Measurements from ENCODE around the gene RFX3.
"Not testable (repeated sequence)": the region's sequence is repeated elsewhere in the genome, so short reads cannot be mapped to it uniquely, and the experiment has no call there.

Gene RFX3

DNA sequence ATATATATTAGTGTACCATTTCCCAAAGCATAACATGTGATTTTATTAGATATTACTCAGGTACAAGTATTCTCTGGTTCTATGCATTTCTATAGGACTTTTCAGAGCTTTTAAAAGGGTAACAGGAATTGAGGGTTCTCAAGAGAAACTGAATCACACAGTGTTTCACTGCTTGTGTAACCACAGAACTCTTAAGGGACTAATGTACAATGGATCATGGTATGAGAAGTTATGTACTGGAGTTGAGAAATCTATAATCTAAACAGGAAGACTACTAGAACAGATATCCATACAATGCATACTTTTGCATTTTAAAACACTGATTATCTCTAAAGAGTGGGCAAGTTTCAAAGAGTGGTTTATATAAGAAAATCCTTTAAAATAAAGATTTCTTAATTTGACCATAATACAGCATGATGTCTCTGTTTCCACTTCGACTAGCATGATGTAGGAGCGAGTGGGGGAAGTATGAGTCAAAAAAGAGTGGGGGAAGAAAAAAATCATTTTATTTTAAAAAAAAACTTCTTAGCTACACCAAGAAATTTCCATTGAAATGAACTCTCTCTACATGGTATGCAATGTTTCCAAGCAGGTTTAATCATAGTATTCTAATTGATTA lies 183.5 kb downstream of the RFX3 start:
- no peak for DNase-seq

DNA sequence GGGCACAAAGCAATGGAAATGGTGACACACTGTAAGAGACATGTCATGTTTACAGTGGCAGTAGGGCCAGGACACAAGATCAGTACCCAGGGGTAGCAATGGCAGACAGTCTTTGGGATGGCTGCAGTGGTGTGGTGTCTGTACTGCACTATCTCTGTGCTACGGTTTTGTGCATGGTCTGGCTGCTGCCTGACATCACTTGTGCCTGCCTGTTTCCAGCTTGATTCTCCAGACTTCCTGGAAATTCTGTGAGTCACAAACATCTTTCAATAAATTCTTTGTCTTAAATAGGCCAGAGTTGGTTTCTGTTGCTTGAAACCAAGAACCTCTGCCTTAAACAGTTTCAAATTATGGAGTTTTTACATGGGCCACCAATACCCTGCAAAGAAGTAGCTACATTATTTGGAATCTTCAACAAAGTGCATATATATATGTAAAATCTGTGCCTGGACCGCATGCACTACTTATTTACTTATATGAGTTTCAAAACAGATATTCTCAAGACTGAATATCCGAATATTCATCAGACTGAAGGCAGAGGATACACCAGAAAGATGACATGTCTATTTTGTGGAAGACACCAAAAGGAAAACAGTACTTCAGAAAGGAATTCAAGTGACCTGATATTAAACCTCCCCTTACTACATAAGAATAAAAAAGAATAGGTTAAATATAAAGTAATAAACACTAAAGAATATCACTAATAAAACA lies 188.1 kb downstream of the RFX3 start:
- no peak for DNase-seq

DNA sequence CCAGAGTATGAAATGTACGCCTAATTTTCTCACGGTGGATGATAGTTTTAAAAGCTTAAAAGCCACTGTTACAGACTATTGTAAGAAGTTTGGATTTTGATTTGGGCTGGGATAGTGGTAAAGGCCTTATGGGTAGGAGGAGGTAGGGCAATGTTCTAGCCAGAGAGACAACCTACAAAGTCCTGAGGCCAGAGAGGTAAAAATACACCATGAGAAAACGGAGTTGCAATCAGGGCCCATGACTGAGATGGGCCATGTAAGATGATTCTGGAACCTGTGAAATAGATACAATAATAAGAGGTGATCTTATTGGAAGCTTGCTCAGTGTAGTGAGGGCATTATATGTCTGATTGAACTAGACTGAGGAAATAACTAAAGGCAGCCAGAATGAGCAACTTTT lies 188.8 kb downstream of the RFX3 start:
- DNase-seq, result no peak

DNA sequence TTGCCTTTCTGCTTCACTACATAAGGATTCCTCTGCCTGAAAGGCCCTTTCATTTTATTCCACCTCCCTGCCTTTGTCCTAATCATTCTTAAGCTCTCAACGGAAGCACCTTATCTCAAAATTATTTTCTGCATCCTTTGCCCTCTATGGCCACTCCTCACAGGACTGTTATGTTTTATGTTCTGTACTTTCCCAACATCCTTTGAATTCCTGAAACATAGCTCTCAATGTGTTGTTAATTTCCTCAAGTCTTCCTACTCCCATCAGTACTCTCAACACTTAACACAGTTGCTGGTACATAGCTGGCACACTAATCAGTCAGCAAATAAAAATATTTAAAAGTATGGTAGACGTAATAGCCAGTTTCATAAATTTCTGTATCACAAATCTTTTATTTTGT lies 193.0 kb downstream of the RFX3 start:
- no peak for DNase-seq

DNA sequence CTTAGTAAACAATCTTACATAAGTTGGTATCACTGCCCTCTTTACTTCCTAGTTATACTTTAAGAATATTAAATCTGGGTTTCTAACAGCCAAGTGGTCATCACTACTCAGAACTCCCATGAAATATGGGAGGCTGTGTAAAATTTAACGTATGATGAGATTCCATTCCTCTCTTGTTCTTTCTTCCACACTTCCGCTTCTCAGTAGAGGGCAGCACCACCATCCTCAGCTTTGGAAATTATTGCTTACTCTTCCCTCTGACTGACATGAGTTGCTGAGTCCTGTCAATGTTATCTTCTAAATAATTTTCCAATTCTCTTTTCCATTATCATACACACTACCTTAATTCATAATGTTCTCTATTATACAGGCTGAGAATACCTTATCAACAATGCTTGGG lies 194.0 kb downstream of the RFX3 start:
- DNase-seq, result no peak

DNA sequence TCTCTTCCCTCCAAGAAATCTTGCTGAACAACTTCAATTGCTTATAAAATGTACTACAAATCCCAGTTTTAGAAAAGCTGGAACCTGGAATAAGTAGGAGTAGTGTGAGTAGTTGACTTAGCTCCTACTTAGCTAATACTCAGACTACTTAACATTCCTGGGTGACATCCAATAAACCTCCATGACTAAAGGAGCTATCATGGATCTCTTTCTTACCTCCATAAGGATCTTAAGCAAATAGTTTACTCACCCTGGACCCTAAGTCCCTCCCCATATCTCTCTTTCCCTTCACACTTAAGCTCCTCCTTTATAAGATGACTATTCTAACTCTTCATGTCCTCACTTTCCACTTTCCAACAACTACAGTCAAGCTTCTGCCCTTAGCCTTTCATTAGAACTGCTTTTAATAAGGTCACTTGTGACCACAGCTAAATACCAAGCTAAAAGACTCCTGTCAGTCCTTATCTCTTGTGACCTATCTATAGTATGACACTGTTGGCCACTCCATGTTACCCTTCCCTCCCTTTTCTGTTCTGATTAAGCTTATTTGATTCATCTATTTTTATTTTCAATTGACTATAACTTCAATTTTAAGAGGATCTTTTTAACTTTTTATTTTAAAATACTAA lies 194.9 kb downstream of the RFX3 start:
- no peak for DNase-seq

DNA sequence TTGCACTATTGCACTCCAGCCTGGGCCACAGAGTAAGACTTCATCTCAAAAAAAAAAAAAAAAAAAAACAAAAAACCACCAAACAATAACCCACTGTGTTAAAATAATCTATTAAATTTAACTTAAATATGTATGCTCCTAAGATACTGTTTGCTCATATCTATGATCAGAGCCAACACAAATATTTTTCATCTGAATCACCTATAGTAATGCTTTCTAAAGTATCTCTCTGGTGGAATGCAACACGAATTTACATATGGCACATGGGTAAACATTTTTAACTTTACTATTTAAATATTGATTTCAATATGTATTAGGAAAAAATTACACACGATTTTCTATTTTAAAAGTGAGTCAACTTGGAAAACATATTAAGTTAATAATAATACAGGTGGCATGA lies 196.4 kb downstream of the RFX3 start:
- DNase-seq, result no peak

DNA sequence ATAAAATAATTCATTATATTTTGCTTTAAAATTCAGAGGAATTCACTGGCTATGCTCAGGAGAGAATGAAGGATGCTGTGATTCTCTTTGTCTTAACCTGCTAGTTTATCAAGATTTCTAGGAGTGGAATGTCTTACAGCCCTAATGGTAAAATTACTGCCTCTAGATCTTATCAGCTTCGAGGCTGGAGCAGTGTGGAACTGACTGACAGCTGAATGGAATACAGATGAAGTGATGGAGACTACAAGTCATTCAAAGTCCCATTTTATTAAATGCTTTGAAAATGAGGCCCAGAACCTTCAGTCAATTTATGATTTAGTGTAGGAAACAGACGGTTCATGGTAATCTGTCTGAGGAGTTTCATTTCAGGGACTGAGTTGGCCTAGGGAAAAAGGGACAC lies 202.1 kb downstream of the RFX3 start:
- no peak for DNase-seq

DNA sequence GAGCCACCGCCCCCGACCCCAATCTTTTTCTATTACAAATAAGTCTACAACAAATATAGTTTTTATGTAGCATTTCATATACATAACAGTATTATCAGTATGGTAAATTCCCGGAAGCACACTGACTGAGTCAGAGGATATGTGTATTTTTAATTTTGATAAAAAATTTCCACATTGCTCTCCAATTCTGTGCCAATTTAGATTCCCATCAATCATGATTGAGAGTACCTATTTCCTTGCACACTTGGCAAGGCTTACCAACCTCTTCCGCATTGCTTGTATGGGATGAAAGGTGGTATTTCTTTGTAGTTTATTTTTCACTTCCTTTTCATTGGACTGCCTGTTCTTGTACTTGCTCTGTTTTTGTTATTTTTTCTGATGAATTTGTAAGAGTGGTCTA lies 204.6 kb downstream of the RFX3 start:
- DNase-seq, result no peak

DNA sequence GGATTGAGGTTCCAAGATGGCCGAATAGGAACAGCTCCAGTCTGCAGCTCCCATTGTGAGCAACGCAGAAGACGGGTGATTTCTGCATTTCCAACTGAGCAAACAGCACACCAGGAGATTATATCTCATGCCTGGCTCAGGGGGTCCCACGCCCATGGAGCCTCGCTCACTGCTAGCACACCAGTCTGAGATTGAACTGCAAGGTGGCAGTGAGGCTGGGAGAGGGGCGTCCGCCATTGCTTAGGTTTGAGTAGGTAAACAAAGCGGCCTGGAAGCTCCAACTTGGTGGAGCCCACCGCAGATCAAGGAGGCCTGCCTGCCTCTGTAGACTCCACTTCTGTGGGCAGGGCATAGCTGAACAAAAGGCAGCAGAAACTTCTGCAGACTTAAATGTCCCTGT lies 213.2 kb downstream of the RFX3 start:
- DNase-seq, result not testable (repeated sequence)

DNA sequence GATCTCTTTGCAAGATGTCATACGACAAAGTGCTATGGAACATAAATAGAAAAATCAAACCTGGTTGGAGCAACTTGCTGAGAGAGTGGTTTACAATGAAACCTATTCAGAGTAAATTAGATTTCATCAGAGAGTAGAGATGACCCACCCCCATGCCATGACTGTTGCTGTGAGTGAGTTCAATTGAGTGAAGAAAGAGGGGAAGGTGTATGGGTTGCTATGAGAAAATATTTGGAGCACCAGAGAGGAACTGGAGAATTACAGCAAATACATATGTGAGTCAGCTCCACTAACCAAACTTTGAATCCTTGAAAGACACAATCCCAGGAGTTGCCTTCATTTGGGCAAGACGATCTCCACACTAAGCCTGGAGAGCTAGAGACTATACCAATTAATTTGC lies 217.2 kb downstream of the RFX3 start:
- DNase-seq, result no peak

DNA sequence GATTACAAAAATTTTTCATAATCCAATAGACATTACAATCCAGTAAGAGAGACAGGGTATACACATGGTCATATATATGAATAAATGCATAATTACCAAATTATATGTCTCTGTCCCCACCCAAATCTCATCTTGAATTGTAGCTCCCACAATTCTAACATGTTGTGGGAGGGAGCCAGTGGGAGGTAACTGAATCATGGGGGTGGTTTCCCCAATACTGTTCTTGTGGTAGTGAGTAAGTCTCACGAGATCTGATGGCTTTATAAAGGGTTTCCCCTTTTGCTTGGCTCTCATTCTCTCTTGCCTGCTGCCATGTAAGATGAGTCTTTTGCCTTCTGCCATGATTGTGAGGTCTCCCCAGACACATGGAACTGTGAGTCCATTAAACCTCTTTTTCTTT lies 221.4 kb downstream of the RFX3 start:
- not testable (repeated sequence) for DNase-seq

DNA sequence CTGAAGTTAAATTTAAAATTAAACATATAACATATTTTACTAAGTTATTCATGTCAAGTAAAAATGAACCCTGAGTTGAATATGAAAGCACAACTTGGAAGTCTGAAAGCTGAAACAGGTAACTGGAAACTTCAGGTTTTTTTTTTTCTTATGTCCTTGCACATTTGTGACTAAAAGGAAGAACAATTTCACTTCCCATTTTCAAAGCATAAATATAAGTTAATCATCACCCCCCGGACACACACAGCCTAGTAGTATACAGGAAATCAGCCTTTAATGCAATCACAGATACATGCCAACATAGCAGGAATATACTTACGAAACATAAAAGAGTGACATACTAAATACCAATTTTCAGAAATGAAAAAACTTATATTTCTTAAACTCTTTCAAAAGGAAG lies 225.9 kb downstream of the RFX3 start:
- DNase-seq, result no peak

DNA sequence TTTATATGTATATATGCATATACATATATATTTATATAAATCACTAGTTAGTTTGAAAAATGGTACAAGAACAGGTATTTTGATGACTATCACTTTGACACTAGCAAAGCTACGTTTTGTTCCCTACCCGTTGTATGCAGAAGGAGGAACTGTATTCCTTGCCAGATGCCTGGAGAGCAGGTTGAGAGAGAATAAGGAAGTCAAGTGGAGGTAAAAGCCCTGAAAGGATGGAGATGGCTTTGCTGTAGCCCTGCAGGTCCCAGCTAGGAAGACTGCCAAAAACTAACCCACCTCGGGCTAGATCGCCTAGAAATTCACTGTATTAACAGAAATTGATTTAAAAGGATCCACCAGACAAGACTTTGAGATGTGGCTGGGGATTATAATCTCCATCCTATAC lies 229.3 kb downstream of the RFX3 start:
- no peak for DNase-seq

DNA sequence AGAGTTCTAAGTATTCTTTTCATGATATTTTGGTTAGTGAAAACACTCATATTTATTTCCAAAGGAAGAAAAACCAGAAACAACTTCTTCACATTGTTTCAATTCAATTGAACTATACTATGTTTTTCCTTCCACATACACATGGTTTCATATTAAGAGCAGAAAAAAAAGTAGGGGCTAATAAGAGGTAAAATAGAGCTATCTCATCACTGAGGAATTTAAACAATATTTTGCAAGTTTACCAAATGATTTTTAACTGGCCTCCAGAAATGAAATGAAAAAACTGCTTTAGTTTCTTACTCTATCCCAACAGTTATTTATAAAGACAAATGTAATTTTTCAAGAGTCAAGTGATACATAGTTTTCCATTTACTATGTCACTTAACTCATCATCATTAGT lies 233.5 kb downstream of the RFX3 start:
- DNase-seq, result no peak

DNA sequence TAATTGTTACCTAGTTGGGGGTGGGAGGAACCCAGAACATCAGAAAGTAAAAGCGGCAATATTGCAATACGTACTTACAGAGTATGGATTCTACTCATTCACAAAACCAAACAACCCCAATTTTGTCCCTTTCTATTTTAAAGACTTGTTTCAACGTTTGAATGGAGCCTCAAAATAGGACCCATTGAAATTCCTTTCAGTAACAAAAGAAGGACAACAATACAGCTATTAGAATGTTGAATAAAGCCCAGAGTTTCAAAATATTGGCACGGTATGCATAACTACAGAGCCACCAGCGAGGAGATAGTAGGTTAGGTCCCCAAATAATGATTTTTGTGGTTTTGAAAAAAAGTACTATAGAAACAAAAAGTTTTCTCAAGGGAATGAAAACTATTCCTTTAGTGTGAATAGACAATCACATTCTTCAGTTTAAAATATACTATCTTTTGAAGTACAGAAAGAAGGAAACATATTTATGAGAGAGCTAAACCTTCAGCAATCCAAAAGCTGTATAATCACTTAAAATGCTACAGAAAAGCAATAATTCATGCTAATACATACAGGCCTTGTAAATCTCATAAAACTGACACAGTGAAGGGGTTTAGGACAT lies 235.5 kb downstream of the RFX3 start:
- DNase-seq, result no peak

DNA sequence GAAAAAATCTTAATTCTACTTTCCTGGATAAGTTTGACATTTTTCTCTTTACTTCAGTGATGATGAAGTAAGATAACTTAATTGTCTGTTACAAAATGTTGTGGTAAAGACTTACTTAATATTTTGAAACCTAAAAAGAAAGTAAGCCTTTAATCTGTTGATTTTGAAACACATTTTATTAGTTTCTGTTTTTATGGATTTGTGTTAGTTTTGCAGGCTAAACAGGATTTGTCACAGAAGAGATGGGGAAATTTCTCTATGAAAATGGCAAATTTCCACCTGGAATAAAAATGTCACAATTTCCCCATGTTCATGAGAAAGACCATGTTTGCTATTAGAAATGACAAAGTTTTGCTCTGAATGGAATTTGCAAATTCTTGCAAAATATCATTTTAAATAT lies 237.1 kb downstream of the RFX3 start:
- DNase-seq, result no peak

DNA sequence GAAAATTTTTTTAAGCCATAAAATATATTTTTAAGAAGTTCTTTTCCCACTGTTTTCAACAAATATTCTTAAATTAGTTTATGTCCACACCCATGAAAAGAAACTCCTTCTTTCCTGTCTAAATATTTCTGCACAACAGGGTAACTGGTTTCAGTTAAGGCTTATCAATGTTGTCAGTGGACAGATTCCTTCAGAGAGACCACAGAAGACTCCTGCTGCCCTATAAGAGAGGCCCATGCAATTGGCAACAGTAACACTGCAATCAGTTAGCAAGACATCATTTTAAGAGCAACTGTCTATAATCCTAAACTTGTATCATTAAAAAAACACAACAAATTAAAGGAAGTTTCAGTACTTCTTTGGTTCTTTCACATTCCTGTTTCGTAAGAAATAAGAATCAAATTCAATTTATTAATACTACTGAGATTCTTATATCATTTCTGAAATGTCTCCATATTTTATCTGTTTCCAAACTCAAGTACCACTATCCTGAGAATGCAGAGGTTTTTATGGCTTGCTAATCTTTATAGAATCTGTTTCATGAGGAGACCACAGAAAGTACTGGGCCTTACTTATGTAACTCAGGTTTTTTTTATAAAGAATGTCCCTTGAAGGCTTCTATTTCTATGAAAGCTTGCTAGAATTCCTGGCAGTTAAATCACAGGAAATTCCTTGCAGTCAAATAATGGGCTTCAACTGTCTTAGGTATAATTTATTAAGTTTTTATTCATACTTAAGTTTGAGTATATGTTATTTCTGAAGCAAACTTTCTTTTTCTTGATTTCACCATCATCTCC lies 240.2 kb downstream of the RFX3 start:
- DNase-seq, result no peak

DNA sequence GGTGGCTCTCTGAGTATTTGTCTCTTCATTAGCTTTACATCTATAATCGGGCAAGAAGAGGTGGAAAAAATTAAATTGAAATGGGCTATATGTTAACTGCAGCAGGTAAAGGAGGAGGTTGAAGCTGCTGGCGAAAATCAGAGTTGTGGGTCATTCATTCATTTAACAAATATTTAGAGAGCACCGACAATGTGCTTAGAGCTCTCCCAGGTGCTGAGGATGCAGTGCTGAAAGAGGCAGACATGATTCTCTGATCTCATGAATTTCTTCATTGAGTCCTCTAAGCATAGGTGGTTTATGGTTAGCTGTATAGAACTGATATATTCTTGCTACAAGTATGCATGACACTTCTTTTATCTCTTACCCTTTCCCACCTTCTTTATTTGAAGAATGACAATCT lies 243.4 kb downstream of the RFX3 start:
- DNase-seq, result no peak

DNA sequence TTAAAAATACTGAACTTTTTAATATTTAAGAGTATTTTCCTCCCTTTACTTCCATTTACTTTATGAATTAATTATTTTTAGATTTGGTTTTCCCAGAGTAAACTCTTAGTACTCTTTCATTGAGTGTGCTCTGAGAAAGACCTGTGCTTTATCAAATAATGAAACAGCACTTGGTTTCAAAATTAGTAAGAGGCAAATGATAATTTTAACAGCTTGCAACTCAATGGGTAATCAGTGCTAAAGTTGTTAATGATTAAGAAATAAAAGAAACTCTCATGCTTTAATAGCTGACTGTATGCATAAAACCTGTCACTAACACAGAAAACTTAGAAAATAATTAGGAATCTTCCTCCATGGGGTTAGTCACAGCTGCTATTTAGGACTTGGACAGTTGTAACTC lies 244.4 kb downstream of the RFX3 start:
- DNase-seq, result no peak

DNA sequence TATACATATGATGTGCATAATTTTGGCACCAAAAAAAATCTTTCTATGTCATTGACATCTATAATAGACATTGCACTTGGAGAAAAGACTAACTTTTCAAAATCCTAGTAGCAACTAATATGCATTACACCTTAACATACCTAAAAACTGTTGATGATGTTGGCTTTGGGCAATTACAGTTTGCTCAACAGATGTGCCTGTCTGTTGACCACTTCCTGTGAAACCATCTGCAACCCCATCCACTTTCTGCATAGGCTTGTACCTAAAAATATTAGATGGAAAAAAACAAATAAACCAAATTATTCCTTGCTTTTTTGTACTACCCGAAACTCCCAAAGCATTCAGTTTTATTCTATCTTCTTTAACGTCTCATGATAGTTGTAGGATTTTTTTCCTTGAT lies 248.6 kb downstream of the RFX3 start:
- no peak for DNase-seq

DNA sequence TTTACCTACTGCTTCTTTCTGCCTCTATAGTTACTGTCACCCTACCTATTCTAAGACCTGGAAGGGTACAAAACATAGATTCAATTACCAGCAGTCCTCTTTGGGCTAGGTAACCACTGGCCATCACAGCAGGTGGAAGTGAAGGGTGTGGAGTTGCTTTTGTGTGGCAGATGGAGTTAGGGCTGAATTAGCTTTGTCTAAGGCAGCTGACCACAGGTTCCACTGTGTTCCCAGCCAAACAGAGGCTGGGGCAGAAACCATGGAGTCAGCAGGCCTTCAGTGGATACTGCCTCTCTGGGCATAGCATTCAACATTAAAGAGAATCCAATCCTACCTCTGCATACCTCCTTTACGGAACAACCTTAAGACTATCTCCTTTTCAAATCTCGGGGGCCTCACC lies 254.2 kb downstream of the RFX3 start:
- DNase-seq, result no peak

DNA sequence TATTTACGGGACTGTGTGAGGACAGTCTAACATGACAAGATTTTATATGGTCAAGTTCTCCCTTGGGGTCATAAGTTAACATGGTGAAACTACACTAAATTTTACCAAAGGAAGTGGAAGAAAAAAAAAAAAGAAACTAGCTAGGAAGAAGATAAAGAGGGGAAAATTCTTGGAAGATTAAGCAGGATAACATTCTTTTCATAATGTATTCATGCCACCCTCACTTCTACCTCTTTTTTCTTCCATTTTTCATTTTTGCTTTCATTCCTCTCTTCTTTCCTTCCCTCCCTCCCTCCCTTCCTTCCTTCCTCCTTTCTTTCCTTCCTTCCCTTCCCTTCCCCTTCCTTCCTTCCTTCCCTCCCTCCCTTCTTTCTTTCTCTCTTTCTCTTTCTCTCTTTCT lies 254.6 kb downstream of the RFX3 start:
- DNase-seq, result no peak
